Keratinocyte (primary cell): Measurements from ENCODE around the gene GLDC. TPM values are rescaled to one million over a fixed set of nuclear protein-coding genes. Genes with fewer than 3 reads are reported as not detected.

Experiments used
- DNase-seq: peaks from one replicate; pipeline ENCODE4 v3.0.0-alpha.2; 2011; ENCODE audit warnings: low read depth, missing footprints, low spot score
- FAIRE-seq: peaks from 2 replicates; lab custom pipeline; 2011; peaks lifted over from hg19 to GRCh38; lab: Jason Lieb, UNC
- H2AFZ ChIP-seq: 2 replicates; pipeline ENCODE4 v1.6.0; 2012; ENCODE audit warnings: low read length, control low read depth, inconsistent platforms; ENCODE audit not compliant: control insufficient read depth
- H3K27ac ChIP-seq: 2 replicates; pipeline ENCODE4 v1.5.1; 2011; ENCODE audit warnings: low read length; ENCODE audit not compliant: control insufficient read depth, insufficient read depth
- H3K27me3 ChIP-seq: 3 replicates; pipeline ENCODE4 v1.6.0; 2011; ENCODE audit warnings: low read length; ENCODE audit not compliant: control insufficient read depth, insufficient read depth; ENCODE audit errors: extremely low read depth
- H3K36me3 ChIP-seq, 2 experiments: 2 replicates in 1 of 2; 3 replicates in 1 of 2; pipeline ENCODE4 v1.5.1; 2011; ENCODE audit warnings: low read length in 2 of 2, mild to moderate bottlenecking in 1 of 2; ENCODE audit not compliant: control insufficient read depth in 2 of 2, insufficient read depth in 2 of 2; ENCODE audit errors: extremely low read depth in 1 of 2
- H3K4me1 ChIP-seq: 3 replicates; pipeline ENCODE4 v1.5.1; 2011; ENCODE audit warnings: low read length; ENCODE audit not compliant: control insufficient read depth, insufficient read depth; ENCODE audit errors: extremely low read depth
- H3K4me2 ChIP-seq: 3 replicates; pipeline ENCODE4 v1.6.0; 2011; ENCODE audit warnings: low read depth, low read length; ENCODE audit not compliant: control insufficient read depth, insufficient read depth; ENCODE audit errors: extremely low read depth
- H3K4me3 ChIP-seq, 3 experiments: fragments of 200-600 bp in 1 of 3; sonication (generic) in 1 of 3; 2 replicates in 2 of 3; 3 replicates in 1 of 3; pipeline ENCODE4 v1.5.1; 2011 to 2016; ENCODE audit warnings: low read length in 3 of 3, mild to moderate bottlenecking in 3 of 3, control low read depth in 2 of 3, inconsistent platforms in 1 of 3, low read depth in 1 of 3, mixed read lengths in 1 of 3, mixed run types in 1 of 3, moderate library complexity in 1 of 3; ENCODE audit not compliant: control insufficient read depth in 2 of 3, insufficient read depth in 2 of 3; ENCODE audit errors: extremely low read depth in 1 of 3
- H3K79me2 ChIP-seq: 2 replicates; pipeline ENCODE4 v1.6.0; 2012; ENCODE audit warnings: low read length; ENCODE audit not compliant: control insufficient read depth, insufficient read depth
- H3K9ac ChIP-seq: 3 replicates; pipeline ENCODE4 v1.6.0; 2011; ENCODE audit warnings: low read length; ENCODE audit not compliant: control insufficient read depth, insufficient read depth; ENCODE audit errors: extremely low read depth
- H3K9me1 ChIP-seq: 3 replicates; pipeline ENCODE4 v1.6.0; 2011; ENCODE audit warnings: low read length; ENCODE audit not compliant: control insufficient read depth, insufficient read depth; ENCODE audit errors: extremely low read depth
- H3K9me3 ChIP-seq: 2 replicates; pipeline ENCODE4 v1.5.1; 2012; ENCODE audit warnings: low read depth, low read length; ENCODE audit not compliant: control insufficient read depth
- H4K20me1 ChIP-seq: 3 replicates; pipeline ENCODE4 v1.6.0; 2011; ENCODE audit warnings: low read length; ENCODE audit not compliant: control insufficient read depth, insufficient read depth; ENCODE audit errors: extremely low read depth
- CTCF ChIP-seq, 3 experiments: IDR thresholded peaks in 1 of 3; conservative IDR thresholded peaks in 1 of 3; optimal IDR thresholded peaks in 1 of 3; 2 replicates in 2 of 3; 3 replicates in 1 of 3; pipeline versions ENCODE3 to v1.5.1; 2011; ENCODE audit warnings: low read length in 3 of 3, mild to moderate bottlenecking in 3 of 3, moderate library complexity in 2 of 3, control low read depth in 1 of 3, inconsistent platforms in 1 of 3; ENCODE audit not compliant: insufficient read depth in 2 of 3; ENCODE audit errors: extremely low read depth in 1 of 3
- EZH2 ChIP-seq: IDR thresholded peaks from one replicate; pipeline ENCODE4 v1.6.1; 2012; ENCODE audit warnings: inconsistent platforms, mild to moderate bottlenecking, low read length, moderate library complexity
- dilution Hi-C: fragments of 300-500 bp; cut with MboI; formaldehyde crosslinking; loops from one replicate; pipeline ENCODE4 v1.7.0; 2020; ENCODE audit warnings: low sequenced_read_pairs; ENCODE audit not compliant: extremely low pct_ligation_motif_present
- polyA plus RNA-seq, 5 experiments: library from polyadenylated mRNA; depleted of rRNA in 3 of 5; stranded (reverse) in 3 of 5; stranded (forward) in 1 of 5; unstranded in 1 of 5; fragments of >200 nt; gene quantifications; 1 replicate in 1 of 5; 2 replicates in 3 of 5; 3 replicates in 1 of 5; pipeline versions ENCODE4 v1.2.1 to v1.2.3, GENCODE V29; 2011 to 2012; ENCODE audit warnings: missing spikeins in 2 of 5, low read depth in 1 of 5, low replicate concordance in 1 of 5

GLDC gene
- polyA plus RNA-seq, 1 donor (not counting 4 experiments of a cell fraction or from before 2014, with no cell fraction given), result 0.69 TPM

GRCh38 chr9:6495466-6495865 is 150.1 kb downstream of the GLDC start:
- H3K79me2 ChIP-seq, result peaks cover 20% of the 10 kb centered on the region

GRCh38 chr9:6490863-6491262 is 154.7 kb downstream of the GLDC start:
- Histone ChIP-seq H3K36me3 (peaks cover 5 to 39% of the 10 kb centered on the region in 2 experiments), H3K4me3 (no peak overlapping the region), H3K4me2 (no peak overlapping the region), H4K20me1 (no peaks in the 10 kb centered on the region), H3K9me1 (no peaks in the 10 kb centered on the region), H2AFZ (no peak overlapping the region), H3K27ac (no peak overlapping the region), H3K27me3 (no peaks in the 10 kb centered on the region), H3K9ac (no peak overlapping the region), H3K9me3 (no peaks in the 10 kb centered on the region), H3K79me2 (peaks cover 34% of the 10 kb centered on the region), H3K4me1 (no peaks in the 10 kb centered on the region)
- dilution Hi-C loops, result no loop called here
- FAIRE-seq, result no peak
- no peak for DNase-seq
- TF ChIP-seq CTCF (optimal IDR thresholded peaks at IDR 0.05 in 1 of 3, IDR thresholded peaks at IDR 0.05 in 1 of 3, conservative IDR thresholded peaks at IDR 0.05 in 1 of 3; ENCODE audit: extremely low read depth in 1 of 3, insufficient read depth in 2 of 3, low read length in 3 of 3) (no peak), EZH2 (no peak)

More at GRCh38 chr9:6495466-6495865, 150.1 kb downstream of the GLDC start:
- no peak overlapping the region for H3K27ac ChIP-seq
- FAIRE-seq, result peak; percentile 81
- peaks cover 2 to 37% of the 10 kb centered on the region in 2 experiments for H3K36me3 ChIP-seq
- H2AFZ ChIP-seq, result no peak overlapping the region
- no peaks in the 10 kb centered on the region for H4K20me1 ChIP-seq
- H3K4me3 ChIP-seq, result no peak overlapping the region
- no peak for DNase-seq
- no peak overlapping the region for H3K4me2 ChIP-seq
- dilution Hi-C loops, result no loop called here
- H3K9ac ChIP-seq, result no peak overlapping the region
- H3K9me1 ChIP-seq, result no peaks in the 10 kb centered on the region
- TF ChIP-seq EZH2 (no peak), CTCF (optimal IDR thresholded peaks at IDR 0.05 in 1 of 3, IDR thresholded peaks at IDR 0.05 in 1 of 3, conservative IDR thresholded peaks at IDR 0.05 in 1 of 3; ENCODE audit: extremely low read depth in 1 of 3, insufficient read depth in 2 of 3, low read length in 3 of 3) (no peak)
- H3K27me3 ChIP-seq, result no peaks in the 10 kb centered on the region
- H3K4me1 ChIP-seq, result peaks cover 13% of the 10 kb centered on the region
- no peaks in the 10 kb centered on the region for H3K9me3 ChIP-seq
